GM19035 (cell line): ENCODE measurements around the gene FOXB2.

Source experiments
- ATAC-seq: cut with Tn5 transposase; IDR thresholded peaks from one replicate; pipeline ENCODE4 v1.9.1; 2021; ENCODE audit not compliant: unreplicated experiment

Gene FOXB2

DNA sequence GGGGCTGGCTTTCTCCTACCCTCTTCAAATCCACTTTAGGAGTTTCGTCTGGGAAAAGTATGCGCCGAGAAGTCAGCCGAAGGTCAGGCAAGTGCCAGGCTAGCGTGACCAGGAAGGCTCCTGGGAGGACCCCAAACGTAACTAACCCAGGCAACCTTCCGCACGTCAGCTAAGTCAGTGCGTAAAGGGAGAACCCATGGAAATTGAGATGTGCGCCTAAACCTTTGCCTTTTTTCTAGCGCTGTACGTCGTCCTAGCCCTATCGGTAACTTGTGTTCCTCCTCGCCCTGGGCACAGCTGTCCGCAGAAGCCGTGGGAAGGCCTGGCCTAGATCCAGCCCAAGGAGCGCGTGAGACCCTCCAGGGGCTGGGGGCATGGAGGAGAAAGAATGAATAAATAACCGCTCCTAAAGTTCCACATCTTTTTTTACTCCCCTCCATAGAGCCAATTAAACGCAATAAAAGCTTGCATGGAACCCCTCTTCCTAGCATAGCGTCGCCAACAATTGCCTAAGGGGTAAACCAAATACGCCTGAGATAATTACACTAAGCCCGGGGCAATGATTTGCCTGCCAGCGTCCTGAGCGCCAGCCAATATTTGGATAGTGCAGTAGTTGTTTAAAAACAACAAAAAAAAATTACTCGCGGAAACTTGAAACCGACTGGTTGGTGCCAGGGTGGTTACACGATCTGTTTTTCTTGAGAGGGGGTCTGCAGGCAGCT, 4.0 kb upstream of the FOXB2 start:
- no peak for ATAC-seq

DNA sequence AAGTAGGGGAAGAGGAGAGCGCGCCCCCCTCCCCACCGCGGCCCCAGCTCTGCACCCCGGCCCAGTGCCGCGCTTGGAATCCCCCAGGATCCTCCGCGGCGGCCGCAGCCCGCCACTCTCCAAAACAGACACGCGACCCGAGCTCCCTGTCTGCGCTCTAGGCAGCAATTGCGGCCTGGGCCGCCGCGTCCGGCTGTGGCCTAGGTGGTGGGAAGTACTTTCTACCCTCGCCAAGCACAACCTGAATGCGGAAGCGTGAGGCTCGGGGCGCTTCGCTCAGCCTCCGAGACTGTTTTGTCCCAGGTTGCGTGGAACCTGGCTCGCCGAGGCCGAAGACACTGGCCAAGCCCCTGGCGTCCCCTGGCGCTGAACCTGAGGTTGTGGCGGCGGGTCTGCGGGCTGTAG, 3.3 kb upstream of the FOXB2 start:
- ATAC-seq, result no peak

DNA sequence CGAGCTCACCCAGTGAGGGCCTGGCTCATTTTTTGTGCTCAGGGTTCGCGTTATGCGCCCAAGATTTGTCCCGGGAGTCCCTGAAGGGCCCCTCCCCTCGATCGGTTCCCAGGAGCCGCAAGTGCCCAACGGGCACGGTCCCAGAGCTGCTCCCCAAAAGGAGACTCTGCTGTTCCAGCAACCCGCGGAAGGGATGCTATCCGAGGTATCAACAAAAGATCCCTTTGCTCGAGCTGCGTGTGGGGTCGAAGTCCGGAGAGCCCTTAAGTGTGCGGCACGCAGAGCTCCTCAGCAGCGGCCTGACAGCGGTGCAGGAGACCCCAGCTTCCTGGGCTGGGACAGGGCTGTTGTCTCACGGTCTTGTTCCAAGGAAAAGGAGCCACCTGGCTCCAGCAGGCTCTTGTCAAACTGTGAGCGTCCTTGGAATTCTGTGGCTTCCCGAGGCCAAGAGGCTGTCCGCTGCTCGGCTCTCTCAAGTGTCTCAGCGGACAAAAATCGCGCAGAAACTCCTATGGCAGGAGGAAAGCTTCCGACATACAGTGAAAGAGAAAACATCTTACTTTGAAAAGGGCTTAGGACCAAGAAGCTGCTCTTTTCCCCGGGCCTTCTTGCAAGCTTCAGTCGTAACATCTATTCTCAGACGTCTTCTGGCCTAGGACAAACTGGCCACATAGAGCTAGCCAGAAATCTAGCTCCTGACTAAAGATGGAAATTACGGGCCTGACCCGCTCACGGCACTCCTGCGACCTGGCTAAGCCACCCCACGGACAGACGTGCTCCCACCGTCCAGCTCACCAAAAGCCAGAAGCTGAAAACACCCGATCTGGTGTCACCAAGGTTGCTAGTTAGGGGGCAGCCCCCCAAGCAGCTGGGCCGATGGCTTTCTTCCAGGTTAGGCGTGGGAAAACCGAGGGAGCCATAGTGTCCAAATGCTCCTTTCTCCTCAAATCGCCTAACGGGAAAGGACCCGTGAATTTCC, 2.6 kb upstream of the FOXB2 start:
- no peak for ATAC-seq

DNA sequence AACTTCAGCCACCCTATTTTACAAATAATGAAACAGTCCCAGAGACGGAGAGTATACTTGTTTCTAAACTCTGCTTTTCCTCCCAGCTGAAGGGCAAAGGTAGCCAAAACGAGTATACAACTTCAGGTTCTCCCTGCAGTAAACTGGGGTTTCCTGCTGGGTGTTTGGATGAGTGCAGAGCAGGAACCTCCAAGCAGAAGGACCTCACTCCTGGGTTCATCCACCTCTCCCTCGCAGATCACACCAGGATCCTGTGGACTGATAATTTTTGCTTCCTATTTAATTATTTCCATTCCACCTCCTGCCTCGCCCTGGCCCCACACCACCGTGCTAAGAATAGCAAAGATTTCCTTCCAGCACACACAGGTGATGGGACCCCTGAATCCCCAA, 2.0 kb upstream of the FOXB2 start:
- no peak for ATAC-seq

DNA sequence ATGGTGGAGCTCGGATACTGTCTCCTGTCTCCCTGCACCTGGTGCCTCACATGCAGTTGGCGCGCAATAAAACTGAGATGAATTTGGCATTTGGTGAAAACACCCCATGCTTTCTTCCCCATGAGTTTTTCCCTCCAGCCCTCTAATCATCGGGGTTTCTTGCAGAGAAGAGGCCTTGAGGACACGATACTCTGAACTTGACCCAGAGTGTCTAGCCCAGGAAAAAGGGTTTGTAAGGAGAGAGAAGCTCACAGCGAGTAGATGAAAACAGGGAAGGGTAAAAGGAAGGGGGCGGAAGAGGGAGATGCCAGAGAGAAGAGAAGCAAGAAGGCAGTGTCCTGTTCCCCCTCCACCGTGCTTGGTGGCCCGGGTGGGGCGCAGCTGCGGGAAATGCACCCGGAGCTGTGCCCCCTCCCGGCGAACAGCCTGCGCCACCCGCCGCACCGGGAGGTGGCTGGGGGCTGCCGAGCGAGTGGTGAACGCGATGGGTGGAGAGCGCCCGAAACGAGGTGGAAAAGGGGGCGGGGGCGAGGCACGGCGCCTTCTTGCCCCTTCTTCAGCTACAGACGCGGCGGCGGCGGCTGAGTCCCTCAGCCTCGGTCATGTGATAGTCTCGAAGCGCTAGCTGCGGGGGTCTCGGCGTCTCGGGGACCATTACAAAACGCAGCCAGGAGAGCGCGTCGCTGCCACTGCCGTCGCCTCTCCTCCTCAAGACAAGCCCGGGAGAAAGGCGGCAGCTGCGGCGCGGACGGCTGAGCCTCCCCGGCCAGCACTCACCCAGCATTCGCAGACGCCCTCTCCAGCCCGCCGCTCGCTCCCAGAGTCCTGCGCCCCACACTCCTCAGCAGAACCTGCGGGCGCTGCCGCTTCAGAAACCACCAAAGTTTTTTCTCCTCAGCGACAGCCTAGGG, 1.1 kb upstream of the FOXB2 start:
- ATAC-seq, result no peak

DNA sequence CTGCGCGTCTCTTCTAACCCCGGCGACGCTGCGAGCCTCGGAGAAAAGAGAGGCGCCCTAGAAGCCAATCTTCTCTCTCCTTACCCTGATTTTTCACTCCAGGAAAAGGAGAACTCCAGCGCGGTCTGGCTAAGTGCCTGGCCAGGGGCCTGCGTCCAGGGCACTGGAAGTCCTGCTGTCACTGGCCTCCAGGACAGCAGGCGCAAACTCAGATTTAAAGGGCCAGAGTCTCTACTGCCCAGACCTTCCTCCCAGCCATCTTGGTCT, 553 bp upstream of the FOXB2 start:
- ATAC-seq, result no peak

DNA sequence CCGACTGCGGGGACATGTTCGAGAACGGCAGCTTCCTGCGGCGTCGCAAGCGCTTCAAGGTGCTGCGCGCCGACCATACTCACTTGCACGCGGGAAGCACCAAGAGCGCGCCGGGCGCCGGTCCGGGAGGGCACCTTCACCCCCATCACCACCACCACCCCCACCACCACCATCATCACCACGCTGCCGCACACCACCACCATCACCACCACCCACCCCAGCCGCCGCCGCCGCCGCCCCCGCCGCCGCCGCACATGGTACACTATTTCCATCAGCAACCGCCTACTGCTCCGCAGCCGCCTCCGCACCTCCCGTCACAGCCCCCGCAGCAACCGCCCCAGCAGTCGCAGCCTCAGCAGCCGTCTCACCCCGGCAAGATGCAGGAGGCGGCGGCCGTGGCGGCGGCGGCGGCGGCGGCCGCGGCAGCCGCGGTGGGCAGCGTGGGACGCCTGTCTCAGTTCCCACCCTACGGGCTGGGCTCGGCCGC, 514 bp downstream of the FOXB2 start:
- ATAC-seq, result no peak

DNA sequence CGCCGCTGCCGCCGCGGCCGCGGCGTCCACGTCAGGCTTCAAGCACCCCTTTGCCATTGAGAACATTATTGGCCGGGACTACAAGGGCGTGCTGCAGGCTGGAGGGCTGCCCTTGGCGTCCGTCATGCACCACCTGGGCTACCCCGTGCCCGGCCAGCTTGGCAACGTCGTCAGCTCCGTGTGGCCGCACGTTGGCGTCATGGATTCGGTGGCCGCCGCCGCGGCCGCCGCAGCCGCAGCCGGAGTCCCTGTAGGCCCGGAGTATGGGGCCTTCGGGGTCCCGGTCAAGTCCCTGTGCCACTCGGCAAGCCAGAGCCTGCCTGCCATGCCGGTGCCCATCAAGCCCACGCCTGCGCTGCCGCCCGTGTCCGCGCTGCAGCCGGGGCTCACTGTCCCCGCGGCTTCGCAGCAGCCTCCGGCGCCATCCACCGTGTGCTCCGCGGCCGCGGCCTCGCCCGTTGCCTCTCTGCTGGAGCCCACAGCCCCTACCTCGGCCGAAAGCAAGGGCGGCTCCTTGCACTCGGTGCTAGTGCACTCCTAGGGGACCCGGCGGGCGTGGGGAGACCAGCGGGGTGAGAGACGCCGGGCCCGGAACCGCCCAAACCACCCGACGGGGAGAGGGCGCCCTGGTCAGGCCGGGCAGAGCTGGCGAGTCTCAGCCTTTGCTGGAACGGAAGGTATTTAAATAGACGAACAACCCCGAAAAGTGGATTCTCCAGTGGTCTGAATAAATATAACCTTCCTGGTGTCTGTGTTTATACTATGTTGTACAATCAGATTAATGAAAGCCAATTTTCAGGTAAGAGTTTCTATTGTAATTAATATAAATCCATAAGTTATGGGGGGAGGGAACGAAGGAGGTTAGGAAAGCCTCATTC, 1.2 kb downstream of the FOXB2 start:
- no peak for ATAC-seq

DNA sequence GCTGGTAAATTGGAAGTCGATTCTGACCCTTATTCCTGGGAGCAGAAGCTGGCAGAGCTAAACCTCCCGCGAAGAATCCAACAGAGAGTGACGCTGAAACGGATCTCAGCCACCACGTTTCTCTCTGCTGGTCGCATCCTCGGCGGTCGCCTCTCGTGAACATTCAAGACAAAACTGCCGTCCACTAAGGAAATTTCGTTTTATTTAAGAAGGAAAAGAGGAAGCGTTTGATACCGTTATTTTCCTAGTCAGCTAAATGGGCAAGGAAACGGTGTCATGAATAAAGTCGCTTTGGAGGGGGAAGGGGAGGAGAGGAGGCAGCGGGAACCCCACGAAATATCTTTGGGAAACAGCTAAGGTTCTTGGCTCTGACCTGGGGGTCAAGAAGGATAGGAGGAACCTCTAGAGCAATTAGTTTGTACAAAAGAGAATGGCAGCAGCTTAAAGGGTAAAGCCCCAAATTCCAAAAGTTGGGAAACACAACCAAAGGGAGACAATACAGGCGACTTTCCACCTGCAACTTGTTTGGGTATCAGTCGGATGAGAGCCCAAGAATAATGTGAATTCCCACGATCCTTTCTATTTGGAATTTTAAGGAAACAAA, 1.9 kb downstream of the FOXB2 start:
- ATAC-seq, result no peak

DNA sequence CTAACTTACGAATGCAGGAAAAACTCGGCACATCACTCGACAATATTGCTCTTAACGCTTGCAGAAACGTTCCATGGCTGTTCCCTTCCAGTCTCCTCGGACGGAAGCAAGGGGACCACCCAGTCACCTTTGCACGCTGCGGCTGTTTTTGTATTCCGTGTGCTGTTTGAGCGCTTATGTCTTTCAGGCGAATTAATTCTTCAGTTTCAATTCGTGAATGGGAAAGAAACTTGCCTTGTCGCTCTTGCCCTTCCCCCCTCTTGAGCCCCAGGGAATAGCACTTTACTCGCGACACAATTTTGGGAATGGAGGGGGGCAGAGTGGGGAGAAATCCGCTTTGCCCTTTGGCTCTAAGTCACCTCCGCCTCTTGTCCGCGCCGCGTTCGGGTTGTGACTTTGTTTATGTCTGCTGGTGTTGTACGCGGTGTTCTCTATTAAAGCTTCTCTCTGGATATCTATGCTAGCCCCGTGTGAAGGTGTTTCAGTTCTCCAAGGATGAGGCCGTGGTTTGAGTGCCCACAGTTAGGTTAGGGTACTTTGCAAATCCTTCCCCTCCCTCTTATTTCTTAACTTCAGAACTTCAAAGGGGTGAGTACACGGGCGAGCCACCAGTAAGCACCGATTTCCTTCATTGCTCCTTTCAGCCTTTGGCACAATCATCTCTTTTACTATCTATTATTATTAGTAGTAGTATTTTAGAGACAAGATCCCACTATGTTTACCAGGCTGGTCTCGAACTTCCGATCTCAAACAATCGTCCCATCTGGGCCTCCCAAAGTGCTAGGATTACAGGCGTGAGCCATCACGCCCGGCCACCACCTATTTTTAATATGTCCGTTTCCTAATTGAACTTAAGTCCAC, 2.7 kb downstream of the FOXB2 start:
- ATAC-seq, result no peak

DNA sequence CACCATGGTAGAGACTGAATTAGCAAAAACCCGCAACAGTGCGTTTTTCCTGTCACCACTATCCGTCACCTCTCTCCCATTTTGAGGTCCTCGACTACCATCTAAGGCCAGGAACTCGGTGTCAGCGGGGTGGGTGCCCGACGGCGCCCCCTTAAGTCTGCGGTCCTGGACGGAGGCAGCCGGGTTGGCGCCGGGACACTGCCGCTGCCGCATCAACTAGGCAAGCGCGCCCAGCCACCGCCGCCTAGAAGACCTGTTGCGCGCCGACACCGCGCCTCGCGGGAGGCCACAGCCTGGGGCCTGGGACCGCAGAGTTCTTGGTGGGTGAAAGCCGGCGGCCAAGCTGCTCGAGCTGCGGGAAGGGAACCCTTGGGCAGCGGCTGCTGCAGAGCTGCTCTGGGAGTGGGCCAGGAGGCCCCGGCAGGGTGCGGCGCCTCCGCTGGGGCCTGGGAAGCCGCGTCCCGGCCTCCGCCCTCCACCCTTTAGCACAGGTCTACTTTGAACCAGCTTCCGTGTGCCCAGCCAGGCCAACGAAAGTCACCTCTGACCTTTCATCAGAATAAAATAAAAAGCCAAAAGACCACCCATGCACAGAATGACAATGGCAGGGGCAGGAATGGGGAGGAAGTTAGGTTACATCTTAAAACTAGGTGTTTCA, 3.5 kb downstream of the FOXB2 start:
- no peak for ATAC-seq

DNA sequence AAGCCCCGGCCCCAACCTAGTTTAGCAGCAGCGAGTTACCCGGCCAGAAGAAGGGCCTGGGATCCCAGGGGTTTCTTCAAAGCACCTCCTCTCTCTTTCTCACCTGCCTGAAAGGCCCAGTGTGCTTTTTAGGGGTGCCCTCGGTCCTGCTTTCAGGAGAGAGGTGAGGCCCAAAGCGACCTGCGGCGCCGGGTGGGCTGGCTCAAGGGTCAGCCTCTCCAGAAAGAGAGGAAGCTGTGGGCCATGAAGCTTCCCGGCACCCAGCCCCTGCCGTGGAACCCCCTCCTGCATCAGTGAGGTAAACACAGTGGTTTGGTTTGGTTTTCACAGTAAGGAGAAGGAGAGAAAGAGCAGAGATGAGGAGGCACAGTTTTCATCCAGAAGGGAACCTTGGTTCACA, 4.3 kb downstream of the FOXB2 start:
- ATAC-seq, result no peak

DNA sequence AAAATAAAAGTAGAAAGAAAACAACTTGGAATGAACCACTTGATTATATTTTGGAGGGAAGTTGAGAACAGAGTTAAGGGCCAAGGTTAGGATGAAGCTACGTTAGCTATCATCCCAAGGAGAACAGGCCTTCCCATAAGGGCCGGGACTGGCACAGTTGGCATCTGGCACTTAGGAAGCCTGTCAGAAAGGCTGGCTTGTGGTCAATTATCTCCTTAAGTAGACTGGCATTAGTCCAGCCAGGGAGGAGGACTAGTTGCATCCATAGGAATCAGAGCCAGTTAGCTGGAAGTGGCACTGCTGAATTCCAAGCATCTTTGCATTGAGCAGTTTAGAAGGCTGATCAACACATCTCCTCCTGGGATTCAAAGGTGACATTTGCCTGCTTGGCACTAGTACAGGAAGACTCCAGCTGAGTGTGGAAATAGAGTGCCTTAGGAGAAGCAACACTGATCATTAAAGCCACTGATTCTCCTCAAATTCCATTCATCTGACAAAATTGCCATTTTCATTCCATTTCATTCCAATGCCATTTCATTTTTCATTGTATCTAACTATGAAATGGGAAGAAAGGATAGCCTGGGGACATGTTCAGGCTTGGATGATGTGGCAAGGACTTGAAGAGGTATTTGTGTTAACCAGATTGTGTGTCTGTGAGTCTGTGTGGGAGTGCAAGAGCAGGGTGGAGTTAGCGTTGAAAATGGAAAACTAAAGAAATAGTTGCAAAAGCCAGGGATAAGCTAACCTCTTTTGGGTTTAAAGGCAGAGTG, 5.5 kb downstream of the FOXB2 start:
- ATAC-seq, result no peak

DNA sequence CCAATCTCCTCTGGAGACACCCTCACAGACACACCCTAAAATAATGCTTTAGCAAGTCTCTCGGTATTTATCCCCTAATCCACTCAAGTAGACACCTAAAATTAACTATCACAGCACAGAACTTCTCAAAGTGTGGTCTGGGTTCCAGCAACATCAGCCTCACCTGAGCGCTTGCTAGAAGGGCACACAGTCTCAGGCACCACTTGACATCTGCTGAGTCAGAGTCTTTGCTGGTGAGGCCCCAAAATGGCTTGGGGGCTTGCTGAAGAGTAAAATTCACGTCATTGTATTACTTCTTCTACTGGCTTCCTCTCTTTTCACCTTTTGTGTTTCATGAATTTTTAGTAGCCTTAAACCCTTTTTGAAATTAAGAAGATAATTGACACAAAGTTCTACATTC, 9.0 kb downstream of the FOXB2 start:
- ATAC-seq, result no peak

DNA sequence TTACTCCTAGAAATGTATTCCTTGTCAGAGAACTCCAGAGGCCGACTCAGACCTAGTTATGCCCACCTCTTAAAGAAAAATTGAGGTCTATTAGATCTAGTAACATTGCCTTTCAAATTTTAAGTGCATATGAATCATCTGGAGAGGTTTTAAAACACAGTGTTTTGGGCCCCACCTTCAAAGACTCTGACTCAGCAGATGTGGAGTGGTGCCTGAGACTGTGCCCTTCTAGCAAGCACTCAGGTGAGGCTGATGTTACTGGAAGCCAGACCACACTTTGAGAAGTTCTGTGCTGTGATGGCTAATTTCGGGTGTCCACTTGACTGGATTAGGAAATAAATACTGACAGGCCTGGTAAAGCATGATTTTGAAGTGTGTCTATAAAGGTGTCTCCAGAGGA, 10.6 kb downstream of the FOXB2 start:
- no peak for ATAC-seq

DNA sequence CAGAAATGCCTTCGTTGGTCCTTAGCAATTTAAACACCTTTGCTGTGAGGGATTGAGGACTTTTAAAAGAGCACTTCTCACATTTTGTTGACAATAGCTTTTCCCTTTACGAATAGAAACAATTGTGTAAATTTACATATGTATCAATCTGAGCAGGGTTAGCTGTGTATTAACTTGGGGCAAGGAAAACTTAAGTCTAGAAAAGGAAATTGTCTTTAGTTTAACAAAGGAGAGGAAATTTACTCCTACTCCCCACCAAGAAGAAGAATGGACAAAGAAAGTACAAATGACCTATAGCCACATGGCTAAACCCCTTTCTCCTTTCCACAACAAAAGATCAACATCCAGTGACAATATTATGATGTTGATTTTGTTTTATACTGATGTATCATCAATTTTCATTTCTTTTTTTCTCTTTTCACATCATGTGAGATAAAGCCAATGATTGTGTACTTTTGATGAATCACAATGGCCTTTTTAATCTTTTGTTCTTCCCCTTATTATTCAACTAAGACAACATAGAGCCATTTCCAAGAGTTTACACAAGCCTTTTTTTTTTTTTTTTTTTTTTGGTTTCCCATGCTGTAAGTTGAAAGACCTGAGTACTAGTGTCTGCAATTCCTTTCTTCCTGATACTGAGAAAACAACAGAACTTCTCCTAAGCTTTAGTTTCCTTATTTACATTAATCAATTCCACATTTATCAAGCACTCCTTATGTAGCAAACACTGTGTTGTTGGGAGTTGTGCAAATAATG, 19.0 kb downstream of the FOXB2 start:
- ATAC-seq, result no peak

DNA sequence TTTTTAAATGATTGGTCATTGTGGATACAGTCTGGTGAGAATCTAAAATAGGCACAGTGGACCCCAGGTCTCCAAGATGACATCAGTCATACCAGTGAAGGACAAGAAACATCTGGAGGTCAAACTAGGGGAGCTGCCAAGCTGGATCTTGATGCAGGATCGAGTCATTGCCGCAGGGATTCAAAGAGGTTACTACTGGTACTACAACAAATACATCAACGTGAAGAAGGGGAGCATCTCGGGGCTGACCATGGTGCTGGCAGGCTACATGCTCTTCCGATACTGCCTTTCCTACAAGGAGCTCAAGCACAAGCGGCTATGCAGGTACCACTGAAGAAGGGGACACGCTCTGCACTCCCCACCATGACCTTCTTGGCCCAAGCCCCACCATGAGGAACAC, 20.9 kb downstream of the FOXB2 start:
- no peak for ATAC-seq
